Sigmoid colon (tissue), 7 donors: ENCODE measurements around the gene METTL23. TPM values are rescaled to one million over a fixed set of nuclear protein-coding genes. Genes with fewer than 3 reads are reported as not detected.
A peak's percentile ranks its signal among the peaks of the same experiment; 100 is the strongest.

Experiments used
- DNase-seq: peaks from one replicate; pipeline ENCODE4 v3.0.0-alpha.2; 2019
- H3K27ac ChIP-seq, 4 donors: fragments of 200-600 bp; sonication (generic); one replicate each; pipeline ENCODE4 v1.5.1; 2016 to 2019; ENCODE audit warnings: mild to moderate bottlenecking in 1 of 4
- H3K27me3 ChIP-seq, 3 donors: fragments of 200-600 bp; sonication (generic); one replicate each; pipeline ENCODE4 v1.5.1; 2019; ENCODE audit warnings: mild to moderate bottlenecking in 1 of 3
- H3K36me3 ChIP-seq, 4 donors: fragments of 200-600 bp; sonication (generic); one replicate each; pipeline ENCODE4 v1.5.1; 2016 to 2019
- H3K4me1 ChIP-seq, 4 donors: fragments of 200-600 bp; sonication (generic); one replicate each; pipeline ENCODE4 v1.5.1; 2017 to 2019
- H3K4me3 ChIP-seq, 4 donors: fragments of 200-600 bp; sonication (generic); one replicate each; pipeline ENCODE4 v1.5.1; 2017 to 2019; ENCODE audit warnings: mild to moderate bottlenecking in 2 of 4, moderate library complexity in 1 of 4
- H3K9me3 ChIP-seq, 4 donors: fragments of 200-600 bp in 3 of 4; sonication (generic) in 3 of 4; one replicate each; pipeline versions ENCODE4 v1.5.1 to v1.6.1; 2013 to 2019
- CTCF ChIP-seq, 4 experiments: fragments of 450-650 bp in 3 of 4; fragments of 200-600 bp in 1 of 4; IDR thresholded peaks; one replicate each; pipeline ENCODE4 v1.5.1; 2016 to 2019; ENCODE audit warnings: antibody characterized with exemption in 4 of 4, mild to moderate bottlenecking in 3 of 4, moderate library complexity in 2 of 4
- EP300 ChIP-seq, 4 donors: sonication (generic); formaldehyde crosslinking; IDR thresholded peaks; one replicate each; pipeline ENCODE4 v1.6.1; 2017; ENCODE audit warnings: antibody characterized with exemption in 4 of 4
- POLR2A ChIP-seq, 2 donors: fragments of 450-650 bp; IDR thresholded peaks; one replicate each; pipeline ENCODE4 v1.6.1; 2016; ENCODE audit warnings: antibody characterized with exemption in 2 of 2, mild to moderate bottlenecking in 2 of 2, moderate library complexity in 2 of 2
- POLR2AphosphoS5 ChIP-seq, 4 donors: sonication (generic); formaldehyde crosslinking; IDR thresholded peaks; one replicate each; pipeline ENCODE4 v1.6.1; 2017; ENCODE audit warnings: antibody characterized with exemption in 4 of 4
- WGBS, 2 donors: extraction: QIAGEN DNeasy Blood & Tissue Kit; methylation state at CpG; one replicate each; pipeline ENCODE4 v1.1.7; 2013; 5-methylcytosine and 5-hydroxymethylcytosine counted together
- intact Hi-C: fragments of 100-400 bp; cut with DNase I; formaldehyde crosslinking; loops from one replicate; pipeline ENCODE4 v1.15.1; 2023
- polyA plus RNA-seq, 3 donors: library from polyadenylated mRNA; stranded (reverse); fragments of 200-250 nt; gene quantifications; one replicate each; pipeline ENCODE4 v1.2.3, GENCODE V29; 2013
- total RNA-seq, 4 donors: library from RNA; depleted of rRNA; stranded (reverse); fragments of >200 nt; gene quantifications; one replicate each; pipeline ENCODE4 v1.1.0, GENCODE V29; 2016
- donor health status: healthy with polysubstance abuse.
- donor health status: Bipolar disorder and iron deficiency.
- donor health status: healthy.

Gene METTL23
- total and polyA plus RNA-seq, 7 donors = 13.6 to 34.8 (median 25.7) TPM

DNA sequence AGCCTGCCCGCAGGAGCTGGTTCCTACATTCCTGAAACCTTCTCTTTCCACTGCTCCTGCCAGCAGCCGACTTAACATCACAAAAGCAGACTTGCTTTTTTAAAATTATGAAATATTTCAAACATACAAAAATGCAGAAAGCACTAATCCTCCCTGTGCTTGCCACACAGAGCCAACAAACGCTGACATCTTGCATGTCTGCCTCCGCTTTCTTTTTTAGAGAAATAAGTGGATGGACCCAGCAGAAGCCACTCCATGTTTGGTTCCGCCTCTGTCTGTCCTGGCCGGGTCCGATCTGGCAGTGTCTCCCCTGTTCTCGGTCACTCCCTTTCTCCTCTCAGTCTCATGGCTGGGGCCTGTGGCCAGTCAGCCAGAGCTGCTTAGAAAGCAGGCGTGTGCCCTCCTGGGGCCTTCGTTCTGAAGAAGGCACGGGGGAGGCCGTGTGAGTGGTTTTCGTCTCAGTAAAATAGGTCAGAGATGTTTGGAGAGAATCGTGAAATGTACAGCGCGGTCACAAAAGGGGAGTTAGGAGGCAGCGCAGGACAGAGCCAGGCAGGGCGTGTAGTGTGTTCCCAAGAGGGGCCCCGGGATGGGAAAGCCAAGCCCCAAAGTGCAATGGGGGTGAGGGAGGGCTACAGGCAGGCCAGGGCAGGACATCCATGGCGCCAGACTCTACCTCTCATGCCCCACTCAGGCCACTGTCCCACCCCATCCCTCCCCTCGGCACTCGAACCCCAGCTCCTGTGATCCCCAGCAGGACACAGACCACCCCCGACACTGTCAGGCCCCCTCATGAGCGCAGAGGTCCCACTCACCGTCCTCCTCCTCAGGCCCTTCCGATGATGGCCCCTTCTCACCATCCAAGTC is 39.1 kb upstream of the METTL23 start:
- H3K4me1 ChIP-seq = peaks cover 2 to 100% (median 97%) of the 10 kb centered on the region in 4 donors
- H3K36me3 ChIP-seq = peaks cover 0 to 29% (median 2%) of the 10 kb centered on the region in 4 donors
- no peaks in the 10 kb centered on the region for H3K9me3 ChIP-seq
- peak overlapping the region; percentile 90 to 98 (median 93) for H3K27ac ChIP-seq
- H3K27me3 ChIP-seq = no peaks in the 10 kb centered on the region
- DNase-seq = peak; percentile 90
- 80 to 87% methylated on average over 26 of the region's 26 CpGs for WGBS, 2 donors
- H3K4me3 ChIP-seq = peak overlapping the region in 2 of 4 donors; percentile 12
- TF ChIP-seq POLR2AphosphoS5 (IDR thresholded peaks at IDR 0.05) (peak; percentile 52 to 86 (median 74)), POLR2A (IDR thresholded peaks at IDR 0.05) (peak in 1 of 2 donors; percentile 23), CTCF (IDR thresholded peaks at IDR 0.05) (no peak), EP300 (IDR thresholded peaks at IDR 0.05) (peak in 1 of 4 donors; percentile 80)
- intact Hi-C loops = loop anchor here (2.0 to 5.0 kb wide), 2 partner anchors 23 to 40 kb away; partner anchors contain the start of genes JMJD6, METTL23 and MXRA7

GRCh38 chr17:76688165-76688622 is 38.4 kb upstream of the METTL23 start:
- intact Hi-C loops = loop anchor here (2.0 to 5.0 kb wide), 2 partner anchors 23 to 39 kb away; partner anchors contain the start of genes JMJD6, METTL23 and MXRA7
- 57 to 73% methylated on average over 11 of the region's 11 CpGs for WGBS, 2 donors
- peaks cover 0 to 24% (median 2%) of the 10 kb centered on the region in 4 donors for H3K36me3 ChIP-seq
- peak; percentile 75 for DNase-seq
- no peaks in the 10 kb centered on the region for H3K27me3 ChIP-seq
- H3K4me1 ChIP-seq = peaks cover 2 to 99% (median 90%) of the 10 kb centered on the region in 4 donors
- peak overlapping the region in 2 of 4 donors; percentile 12 for H3K4me3 ChIP-seq
- H3K27ac ChIP-seq = peak overlapping the region; percentile 90 to 98 (median 93)
- H3K9me3 ChIP-seq = no peaks in the 10 kb centered on the region
- no peak for TF ChIP-seq EP300 (IDR thresholded peaks at IDR 0.05)

- intact Hi-C loops = loop anchor here (2.0 to 5.0 kb wide), 2 partner anchors 21 to 37 kb away; partner anchors contain the start of genes JMJD6, METTL23 and MXRA7
- H3K9me3 ChIP-seq = no peaks in the 10 kb centered on the region
- no peak for TF ChIP-seq CTCF (IDR thresholded peaks at IDR 0.05)
- TF ChIP-seq POLR2AphosphoS5 (IDR thresholded peaks at IDR 0.05) = no peak
- no peak for TF ChIP-seq POLR2A (IDR thresholded peaks at IDR 0.05)
- TF ChIP-seq EP300 (IDR thresholded peaks at IDR 0.05) = no peak
- no peak for DNase-seq
- H3K4me3 ChIP-seq = no peak overlapping the region
- WGBS, 2 donors = 92 to 95% methylated on average over 11 of the region's 11 CpGs
- H3K4me1 ChIP-seq = peaks cover 2 to 96% (median 81%) of the 10 kb centered on the region in 4 donors
- peaks cover 0 to 8% (median 0%) of the 10 kb centered on the region in 4 donors for H3K36me3 ChIP-seq
- no peaks in the 10 kb centered on the region for H3K27me3 ChIP-seq
- H3K27ac ChIP-seq = peak overlapping the region; percentile 90 to 98 (median 93)
Measured at GRCh38 chr17:76689859-76690258, 36.8 kb upstream of the METTL23 start.

DNA sequence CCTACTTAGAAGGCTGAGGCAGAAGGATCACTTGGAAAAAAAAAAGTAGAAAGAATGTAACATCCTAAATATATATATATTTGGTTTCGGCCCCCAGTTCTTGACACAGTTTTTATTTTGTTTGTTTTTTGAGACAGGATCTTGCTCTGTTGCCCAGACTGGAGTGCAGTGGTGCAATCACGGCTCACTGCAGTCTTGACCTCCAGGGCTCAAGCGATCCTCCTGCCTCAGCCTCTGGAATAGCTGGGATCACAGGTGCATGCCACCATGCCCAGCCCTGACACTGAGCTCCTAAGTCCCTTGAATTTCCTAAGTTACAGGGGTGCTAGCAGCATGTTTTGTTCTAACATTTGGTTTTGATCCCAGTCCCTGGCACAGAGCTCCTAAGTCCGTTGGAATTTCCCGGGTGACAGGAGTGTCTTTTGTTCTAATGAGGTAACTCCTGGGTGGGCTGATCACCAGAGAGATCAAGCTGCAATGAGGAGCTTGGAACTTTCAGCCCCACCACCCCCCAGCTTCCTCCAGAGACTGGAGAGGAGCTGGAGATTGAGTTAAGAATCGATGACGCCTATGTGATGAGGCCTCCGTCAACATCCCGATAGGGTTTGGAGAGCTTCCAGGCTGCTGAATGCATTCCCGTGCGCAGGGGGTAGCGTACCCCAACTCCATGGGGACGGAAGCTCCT is 35.9 kb upstream of the METTL23 start:
- 92 to 93% methylated on average over 13 of the region's 13 CpGs for whole genome bisulfite sequencing, 2 donors
- Histone ChIP-seq H3K27me3 (no peaks in the 10 kb centered on the region), H3K9me3 (no peaks in the 10 kb centered on the region), H3K36me3 (peaks cover 0 to 2% (median 0%) of the 10 kb centered on the region in 4 donors), H3K4me1 (peaks cover 2 to 93% (median 81%) of the 10 kb centered on the region in 4 donors), H3K4me3 (no peak overlapping the region), H3K27ac (peak overlapping the region; percentile 44 to 98 (median 72))
- no peak for DNase-seq
- intact Hi-C loops = no loop called here
- TF ChIP-seq CTCF (IDR thresholded peaks at IDR 0.05) = no peak
- TF ChIP-seq POLR2AphosphoS5 (IDR thresholded peaks at IDR 0.05) = no peak
- TF ChIP-seq POLR2A (IDR thresholded peaks at IDR 0.05) = no peak
- TF ChIP-seq EP300 (IDR thresholded peaks at IDR 0.05) = no peak
